Activated CD4-positive, alpha-beta T cell treated with anti-CD3 and anti-CD28 coated beads, Interleukin-2, Interleukin-4, amounts not matched to agents 100 ng/mL and 50 ng/mL, durations not matched to agents 16 hours and 8 hours (primary cell): Measurements from ENCODE around the gene IFI27.
"Not testable (repeated sequence)": the region's sequence is repeated elsewhere in the genome, so short reads cannot be mapped to it uniquely, and the experiment has no call there.

Experiments
- DNase-seq: peaks from one replicate; pipeline ENCODE4 v3.0.0-alpha.2; 2020; ENCODE audit warnings: low spot score

IFI27 gene

DNA sequence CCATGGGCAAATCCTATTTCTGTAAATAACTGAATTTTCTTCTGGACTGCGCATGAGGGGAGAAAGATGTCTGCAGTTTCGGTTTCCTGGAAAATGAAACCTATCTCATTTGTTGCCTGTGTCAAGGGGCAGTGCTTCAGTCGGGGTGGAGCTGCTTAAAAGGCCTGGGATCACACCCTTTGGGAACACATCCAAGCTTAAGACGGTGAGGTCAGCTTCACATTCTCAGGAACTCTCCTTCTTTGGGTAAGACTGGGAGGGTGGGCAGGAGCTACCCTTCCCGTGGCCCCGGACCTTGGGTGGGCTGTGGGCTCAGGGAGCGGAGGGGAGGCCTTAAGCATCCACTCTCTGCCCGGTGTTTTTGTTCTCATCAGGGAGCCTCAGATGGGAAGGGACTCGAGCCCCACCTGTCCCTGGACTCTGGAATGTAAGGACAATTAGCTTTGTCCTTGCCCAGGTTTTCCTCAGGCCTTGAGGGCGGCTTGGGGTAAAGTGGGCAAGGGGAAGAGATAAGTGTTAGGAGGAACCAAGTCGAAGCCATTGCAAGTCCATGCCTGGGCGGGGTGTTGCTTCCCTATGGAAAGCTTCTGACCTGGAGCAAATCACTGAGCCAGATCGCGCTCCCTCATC, at the start of gene IFI27:
TSS of gene IFI27 (plus strand) at position 185 of the 630 bp plus-strand sequence.
- DNase-seq, result no peak

DNA sequence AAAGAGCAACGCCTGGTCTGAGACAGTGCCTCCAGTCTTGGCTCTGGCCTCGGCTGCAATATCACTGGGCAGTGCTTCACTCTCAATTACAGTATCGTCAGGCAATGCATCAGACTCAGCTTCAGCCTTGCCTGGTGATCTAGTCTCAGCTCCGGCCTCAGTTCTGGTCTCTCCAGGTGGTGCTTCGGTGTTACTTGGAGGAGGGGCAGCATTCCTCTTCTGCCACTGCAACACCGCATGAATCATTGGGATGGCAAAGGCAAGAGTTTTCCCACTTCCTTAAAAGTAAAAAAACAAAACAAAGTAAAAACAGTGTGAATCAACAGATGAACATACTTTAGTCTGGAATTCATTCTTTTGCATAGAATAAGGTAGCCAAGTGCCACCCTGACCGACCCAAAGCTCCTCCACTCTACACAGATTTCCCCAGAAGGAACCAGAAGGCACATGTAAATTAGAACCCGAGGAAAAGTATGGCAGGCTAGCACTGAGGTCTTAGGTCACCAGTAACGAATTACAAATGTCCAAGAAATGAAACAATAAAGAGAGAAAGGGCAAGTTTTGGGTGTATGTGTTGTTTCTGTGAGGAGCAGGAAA, 48.1 kb upstream of the IFI27 start:
- no peak for DNase-seq

DNA sequence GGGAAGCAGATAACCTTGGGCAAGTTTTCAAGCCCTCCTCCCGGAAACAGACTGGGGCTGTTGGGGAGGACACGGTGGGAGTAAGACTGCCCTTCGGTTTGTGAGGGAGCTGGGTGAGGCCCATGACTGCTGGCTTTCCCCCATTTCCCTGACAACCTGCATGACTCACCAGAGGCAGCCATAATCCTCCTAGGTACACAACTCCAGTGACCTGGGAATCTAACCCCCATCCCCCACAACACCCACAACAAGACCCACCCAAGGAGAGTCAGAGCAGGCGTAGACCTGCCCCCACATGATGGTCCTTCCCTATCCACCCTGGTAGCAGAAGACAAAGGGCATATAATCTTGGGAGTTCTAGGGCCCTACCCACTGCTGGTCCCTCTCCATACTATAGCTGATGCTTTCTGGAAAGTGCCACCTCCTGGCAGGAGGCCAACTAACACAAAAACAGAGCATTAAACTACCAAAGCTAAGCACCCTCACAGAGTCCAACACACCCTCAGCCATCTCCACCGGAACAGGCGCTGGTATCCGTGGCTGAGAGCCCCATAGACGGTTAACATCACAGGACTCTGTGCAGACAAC, 44.4 kb upstream of the IFI27 start:
- no peak for DNase-seq

DNA sequence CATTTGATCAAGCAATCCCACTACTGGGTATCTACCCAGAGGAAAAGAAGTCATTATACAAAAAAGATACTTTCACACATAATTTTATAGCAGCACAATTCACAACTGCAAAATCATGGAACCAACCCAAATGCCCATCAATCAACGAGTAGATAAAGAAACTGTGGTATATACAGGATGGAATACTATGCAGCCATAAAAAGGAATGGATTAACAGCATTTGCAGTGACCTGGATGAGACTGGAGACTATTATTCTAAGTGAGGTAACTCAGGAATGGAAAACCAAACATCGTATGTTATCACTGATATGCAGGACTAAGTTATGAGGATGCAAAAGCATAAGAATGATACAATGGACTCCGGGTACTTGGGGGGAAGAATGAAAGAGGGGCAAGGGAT, 38.5 kb upstream of the IFI27 start:
- not testable (repeated sequence) for DNase-seq

DNA sequence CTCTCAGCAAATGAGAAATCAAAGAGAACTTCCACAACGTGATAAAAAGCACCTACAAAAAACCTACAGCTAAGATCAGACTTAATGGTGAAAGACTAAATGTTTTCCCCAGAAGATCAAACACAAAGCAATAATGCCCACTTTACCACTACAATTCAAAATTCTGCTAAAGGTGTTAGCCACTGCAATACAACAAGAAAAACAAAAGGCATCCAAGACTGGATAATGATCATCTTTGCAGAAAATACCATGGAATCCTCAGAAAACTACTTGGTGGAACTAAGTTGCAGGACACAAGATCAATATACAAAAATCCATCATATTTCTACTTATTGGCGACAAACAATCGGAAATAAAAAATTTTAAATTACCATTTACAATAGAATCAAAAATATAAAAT, 36.0 kb upstream of the IFI27 start:
- no peak for DNase-seq

DNA sequence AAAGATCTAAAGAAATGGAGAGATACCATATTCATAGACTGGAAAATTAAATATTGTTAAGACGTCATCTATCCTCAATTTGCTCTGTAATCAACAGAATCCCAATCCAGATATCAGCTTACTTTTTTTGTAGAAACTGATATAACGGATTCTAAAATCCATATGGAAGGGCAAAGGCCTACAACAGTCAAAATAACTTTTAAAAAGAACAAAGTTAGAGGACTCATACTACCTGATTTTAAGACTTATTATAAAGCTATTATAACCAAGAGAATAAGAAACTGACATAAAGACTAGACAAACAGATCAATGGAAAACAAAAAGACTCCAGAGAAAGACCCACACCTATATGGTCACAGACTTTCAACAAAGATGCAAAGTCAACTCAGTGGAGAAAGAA, 35.5 kb upstream of the IFI27 start:
- no peak for DNase-seq

DNA sequence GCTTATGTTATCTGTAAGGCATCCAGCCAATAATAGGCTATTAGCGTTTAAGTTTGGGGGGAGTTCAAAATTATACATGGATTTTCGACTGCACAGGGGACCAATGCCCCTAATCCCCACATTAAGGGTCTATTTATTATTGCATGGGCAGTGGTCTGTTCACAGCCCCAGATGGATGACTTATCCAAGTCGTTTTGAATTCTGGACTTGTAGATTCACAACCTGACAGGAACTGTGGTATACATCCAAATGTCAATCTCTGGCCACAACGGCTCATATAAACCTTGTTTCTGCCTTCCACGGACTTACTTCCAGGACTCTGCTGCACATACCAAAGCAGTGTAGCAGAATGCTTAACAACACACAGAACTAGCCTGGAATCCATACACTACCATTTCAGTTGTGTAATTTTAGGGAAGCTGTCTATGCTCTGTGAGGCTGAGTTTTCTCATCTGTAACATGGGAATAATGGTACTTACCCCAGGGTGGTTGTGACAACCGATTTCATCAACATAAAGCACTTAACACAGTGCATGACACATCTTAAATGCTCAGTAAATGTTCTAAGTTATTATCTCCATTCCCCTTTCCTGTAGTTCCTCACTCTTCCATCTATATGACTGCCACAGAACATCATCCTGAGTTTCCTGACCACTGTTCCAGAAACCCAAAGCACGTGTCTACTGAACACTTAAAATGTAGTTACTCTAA, 33.3 kb upstream of the IFI27 start:
- no peak for DNase-seq

DNA sequence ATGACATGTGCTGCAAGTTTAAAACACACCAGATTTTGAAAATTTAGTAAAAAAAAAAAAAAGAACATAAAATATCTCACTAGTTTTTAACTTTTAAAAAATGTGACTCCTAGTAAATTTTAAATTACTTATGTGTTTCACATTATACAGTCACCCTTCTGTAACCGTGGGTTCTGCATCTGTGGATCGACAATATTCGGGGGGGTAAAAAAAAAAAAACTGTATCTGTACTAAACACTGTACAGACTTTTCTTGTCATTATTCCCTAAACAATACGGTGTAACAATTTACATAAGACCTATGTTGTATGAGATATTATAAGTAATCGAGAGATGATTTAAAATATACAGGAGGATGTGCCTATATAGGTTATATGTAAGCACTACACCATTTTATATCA, 32.7 kb upstream of the IFI27 start:
- no peak for DNase-seq

DNA sequence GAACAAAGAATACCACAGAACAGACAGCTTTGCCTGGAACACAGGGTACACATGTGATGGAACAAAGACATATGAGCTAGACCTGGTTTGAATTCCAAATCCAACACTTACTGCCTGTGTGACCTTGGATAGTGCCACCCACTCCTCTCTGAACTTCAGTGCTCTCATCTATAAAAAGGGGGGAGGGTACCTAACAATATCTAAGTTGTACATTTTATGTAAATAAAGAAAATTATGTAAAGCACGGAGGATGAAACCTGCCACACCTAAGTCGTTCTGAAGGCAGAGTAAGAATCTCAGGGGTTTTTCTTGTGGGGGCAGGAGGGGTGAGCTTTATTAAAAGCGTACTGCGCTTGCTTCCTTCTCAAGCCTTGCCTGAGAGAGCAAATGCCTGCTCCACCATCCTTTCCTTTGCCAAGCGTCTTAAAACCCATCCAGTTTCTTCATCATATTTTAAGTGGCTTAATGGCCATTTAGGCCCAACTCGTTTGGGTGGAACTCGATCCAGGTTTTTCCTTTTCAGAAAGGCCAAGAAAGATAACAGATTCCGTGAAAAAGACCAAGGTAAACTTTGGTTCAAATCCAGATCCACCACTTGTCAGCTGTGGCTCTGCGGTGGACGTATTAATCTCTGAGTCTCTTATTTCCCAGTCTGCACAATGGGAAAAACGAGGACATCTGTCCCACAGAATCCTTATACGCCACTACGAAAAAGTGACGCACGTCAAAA, 30.5 kb upstream of the IFI27 start:
- no peak for DNase-seq

DNA sequence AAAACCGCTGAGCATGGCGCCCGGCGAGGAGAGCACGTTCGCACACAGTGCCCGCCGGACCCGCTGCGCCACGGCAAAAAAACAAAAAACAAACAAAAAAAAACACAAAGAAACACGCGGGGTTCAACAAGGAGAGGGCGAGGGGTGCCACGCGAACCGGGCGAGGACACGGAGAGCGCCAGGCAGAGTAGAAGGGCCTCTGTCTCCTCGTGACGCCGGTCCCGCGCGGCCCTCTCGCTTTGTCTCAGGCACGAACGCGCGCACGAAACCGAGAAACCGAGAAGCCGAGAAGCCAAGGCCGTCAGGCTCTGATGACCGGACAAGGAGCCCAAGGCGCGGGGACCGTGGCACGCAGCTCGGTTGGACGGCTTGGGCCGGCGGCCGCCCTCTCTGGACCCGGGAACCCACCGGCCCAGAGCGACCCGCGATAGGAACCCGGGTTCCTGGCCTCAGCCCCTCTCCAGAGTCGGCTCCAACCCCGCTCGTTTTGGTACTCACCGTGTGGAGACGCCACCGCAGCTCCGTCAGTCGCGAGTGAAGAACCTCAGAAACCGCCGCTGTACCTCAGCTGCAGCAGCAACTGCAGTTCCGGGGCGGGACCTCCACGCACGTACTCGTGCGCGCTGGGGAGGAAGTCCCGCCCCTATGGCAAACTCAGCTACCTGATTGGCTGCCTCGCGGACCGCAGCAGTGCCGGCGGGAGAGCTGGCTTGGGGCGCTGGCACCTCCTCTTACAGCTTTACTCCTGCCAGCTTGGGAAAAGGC, 29.7 kb upstream of the IFI27 start, which contains the start of the genes DDX24 and IFI27L1:
TSS of gene DDX24 (minus strand) at position 582 of the 765 bp plus-strand sequence. CDS start 1,460 bp downstream, outside the sequence.
TSS of gene IFI27L1 (plus strand) at position 690 of the 765 bp plus-strand sequence. CDS start 15,628 bp downstream, outside the sequence.
- DNase-seq, result peak; percentile 97

DNA sequence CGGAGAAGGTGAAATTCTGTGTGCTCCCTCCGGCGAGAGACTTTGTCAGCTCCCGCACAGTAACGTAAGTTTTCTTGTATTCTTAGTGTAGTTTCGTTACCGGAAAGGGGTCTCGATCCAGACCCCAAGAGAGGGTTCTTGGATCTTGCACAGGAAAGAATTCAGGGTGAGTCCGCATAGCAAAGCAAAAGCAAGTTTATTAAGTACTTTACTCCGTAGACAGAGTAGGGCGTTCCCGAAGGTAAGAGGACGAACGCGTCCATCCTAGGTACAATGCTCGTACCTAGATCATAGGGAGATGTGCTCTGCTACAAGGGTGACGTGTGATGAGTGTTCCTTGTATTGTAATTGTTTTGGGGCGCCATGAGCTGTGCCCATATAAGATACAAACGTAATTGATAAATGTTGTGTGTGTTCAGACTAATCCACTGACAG, 29.1 kb upstream of the IFI27 start:
- DNase-seq, result peak; percentile 9

DNA sequence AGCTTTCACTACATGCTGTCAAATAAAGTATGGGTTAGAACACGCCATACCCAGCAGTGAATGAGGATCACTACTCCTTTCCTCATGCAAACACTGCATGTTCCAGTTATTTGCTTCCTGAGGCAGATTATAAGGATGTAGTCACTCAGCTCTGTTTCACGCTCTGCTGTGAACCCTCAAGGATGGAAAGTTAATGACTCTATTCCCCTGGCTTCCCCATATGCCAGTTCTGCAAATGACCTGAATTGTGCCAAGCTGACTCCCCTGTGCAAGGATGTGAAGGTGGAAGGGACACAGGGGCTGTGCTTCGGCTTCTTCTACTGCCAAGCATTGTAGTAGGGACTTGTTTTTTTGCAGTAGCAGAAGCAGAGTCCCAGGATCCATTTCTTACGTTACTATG, 22.6 kb upstream of the IFI27 start:
- DNase-seq, result no peak

DNA sequence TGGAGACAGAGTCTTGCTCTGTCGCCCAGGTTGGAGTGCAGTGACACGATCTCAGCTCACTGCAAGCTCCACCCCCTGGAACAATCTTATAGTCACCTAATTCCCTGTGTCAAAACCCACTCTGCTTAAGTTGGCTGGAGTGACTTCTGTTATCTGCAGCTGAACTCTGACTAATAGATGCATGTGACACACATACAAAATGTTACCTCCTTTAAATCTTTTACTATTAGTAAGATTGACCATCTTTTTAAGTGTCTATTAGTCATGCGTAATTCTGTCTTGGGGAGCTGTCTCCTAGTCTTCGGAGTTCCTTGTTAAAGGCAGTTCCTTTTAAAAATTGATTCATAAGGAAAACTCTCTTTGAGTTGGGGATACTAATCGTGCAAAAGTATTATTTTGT, 22.0 kb upstream of the IFI27 start:
- no peak for DNase-seq

DNA sequence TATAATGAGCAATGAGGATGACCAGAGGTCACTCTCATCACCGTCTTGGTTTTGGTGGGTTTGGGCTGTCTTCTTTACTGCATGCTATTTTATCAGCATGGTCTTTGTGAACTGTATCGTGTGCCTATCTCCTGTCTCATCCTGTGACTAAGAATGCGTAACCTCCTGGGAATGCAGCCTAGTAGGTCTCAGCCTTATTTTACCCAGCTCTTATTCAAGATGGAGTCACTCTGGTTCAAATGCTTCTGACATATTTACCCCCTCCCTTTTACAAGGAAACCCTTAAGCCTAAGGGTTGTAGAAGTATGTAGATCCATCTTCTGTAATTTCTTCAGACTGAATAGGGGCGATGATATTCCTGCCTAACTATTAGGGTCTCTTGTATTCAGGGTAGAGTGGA, 21.1 kb upstream of the IFI27 start:
- no peak for DNase-seq

DNA sequence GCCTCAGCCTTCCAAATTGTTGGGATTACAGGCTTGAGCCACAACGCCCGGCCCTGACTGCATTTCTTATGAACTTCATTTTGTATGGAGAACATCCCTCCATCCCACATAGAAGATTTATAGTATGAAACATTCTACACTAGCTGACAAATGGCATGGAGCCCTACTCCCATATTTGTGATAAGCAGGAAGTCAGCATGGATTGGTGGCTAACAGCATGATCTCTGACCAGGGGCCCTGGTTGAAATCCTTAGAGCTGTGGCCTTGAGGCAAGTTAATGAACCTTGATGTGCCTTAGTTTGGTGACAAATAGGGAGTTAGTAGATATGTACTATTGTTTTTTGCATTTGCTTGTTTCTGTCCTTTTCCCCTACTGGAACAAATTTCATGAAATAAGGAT, 17.1 kb upstream of the IFI27 start:
- DNase-seq, result no peak

DNA sequence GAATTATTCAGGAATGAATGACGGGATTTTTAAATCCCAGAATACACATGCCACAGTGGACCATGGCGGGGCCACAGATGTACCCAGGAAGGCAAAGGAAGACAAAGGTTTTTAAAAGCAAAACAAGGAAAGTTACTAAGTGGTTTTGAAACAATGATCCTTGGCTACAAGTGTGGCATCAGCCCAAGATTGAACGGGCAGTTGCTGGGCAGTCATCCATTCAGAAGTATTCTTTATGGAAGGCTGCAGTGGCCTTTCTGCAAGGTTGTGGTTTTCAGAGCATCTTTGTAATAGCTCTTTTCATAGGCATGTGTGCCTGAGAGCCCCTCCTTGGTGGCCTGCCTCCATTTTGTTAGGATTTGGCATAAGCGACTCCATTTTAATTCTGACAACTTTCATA, 13.4 kb upstream of the IFI27 start:
- DNase-seq, result no peak

DNA sequence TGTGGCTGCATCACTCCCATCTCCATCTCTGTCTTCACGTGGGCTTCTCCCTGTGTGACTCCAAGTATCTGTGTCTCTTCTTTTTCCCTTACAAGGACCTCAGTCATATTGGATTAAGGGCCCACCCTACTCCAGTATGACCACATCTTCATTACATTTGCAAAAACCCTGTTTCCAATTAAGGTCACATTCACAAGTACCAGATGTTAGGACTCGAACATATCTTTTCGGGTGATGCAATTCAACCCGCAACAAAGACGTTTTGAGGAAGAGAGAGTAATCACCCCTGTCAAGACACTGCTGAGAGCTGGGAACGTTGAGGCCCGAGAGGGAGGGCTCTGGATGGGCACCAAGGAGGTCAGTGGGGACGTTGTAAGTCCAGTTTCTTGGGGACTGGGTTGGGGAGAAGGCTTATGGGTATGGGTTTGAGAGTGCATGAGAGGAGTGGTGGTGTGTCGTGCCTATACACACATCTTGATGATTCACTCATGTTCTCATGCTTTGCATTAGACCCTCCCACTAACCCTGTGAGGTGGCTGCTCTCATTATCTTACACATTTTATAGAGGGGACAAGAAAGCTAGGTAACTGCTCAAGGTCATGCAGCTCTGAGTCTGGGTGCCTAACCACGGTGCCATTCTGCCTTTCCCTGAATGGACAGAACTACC, 12.1 kb upstream of the IFI27 start:
- DNase-seq, result no peak

DNA sequence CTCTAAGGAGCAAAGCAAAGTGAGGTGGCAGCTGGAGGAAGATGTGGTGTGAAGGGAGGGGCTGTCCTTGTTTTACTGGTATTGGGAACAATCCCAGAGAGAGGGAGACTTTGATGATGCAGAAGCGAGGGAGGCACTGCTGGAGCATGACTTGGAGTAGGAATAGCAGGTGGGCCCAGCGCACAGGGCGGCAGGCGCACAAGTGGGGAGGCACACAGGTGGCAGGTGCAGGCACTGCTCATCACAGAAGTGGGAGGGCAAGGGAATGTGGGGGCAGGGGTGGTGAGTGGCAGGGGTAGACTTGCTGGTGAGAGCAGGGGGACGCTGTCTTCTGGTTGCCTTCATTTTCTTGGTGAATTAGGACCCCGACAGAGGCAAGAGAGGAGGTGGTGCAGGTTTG, 11.5 kb upstream of the IFI27 start:
- DNase-seq, result no peak

DNA sequence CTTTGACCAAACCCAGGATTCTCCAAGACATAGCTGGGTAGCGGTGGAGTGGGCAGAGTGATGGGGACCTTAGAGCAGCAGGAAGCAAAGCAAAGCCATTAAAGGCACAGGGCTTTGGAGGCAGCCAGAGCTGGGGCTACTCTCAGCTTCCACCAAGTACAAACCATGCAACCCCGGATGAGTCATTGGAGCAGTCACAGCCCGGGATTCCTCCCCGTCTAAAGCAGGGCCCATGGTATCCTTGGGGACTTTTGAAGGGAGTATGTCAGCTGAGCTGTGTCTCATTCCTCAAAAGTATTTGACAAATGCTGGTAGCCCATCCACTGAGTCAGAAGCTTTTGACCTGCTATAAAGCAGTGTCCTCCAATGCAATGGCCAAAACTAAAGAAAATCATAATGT, 9.7 kb upstream of the IFI27 start:
- DNase-seq, result no peak

DNA sequence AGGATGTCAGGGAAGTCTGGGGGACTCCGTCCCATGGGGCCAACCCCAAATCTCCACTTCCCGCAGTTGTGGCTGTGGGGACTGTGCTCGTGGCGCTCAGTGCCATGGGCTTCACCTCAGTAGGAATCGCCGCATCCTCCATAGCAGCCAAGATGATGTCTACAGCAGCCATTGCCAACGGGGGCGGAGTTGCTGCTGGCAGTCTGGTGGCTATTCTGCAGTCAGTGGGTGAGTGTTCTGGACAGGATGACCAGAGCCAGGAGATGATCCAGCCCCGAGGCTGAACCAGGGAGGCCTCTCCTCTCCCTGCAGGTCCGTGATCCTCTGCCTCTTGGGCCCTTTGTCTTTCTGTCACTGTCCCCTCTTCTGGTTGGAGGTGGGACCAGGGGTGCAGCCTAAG, 8.8 kb upstream of the IFI27 start:
- no peak for DNase-seq
